ENCODE results near the gene VAC14.

DNA sequence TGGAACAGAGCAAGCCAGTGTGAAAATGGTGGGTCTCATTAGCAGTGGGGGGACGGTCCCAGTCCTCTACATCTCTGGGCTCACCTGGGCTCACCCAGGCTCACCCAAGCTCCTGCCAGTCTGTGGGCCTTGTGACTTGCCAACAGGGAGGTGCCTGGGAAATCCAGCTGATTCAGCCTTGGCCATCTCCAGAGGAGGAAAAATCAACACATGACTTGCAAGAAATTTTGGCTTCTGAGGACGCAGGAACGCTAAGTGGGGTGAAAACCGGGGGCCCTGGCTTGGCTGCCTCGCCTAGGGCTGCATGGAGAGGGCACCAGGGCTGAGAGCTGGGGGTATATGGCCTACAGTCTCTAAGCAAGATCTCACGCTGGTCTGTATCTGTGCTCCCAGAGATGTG lies 47.7 kb downstream of the VAC14 start:
- TF ChIP-seq POLR2AphosphoS5 (IDR thresholded peaks at IDR 0.05; ENCODE audit: low read depth, low read length) = no peak
- TF ChIP-seq POLR2A (IDR thresholded peaks at IDR 0.05; ENCODE audit: low read depth, low read length) = no peak
- TF ChIP-seq TAF1 (IDR thresholded peaks at IDR 0.05; ENCODE audit: low read depth, low read length) = no peak
- no peak for TF ChIP-seq SPI1 (IDR thresholded peaks at IDR 0.05; ENCODE audit: low read depth, low read length)
- TF ChIP-seq PAX5 (IDR thresholded peaks at IDR 0.05; ENCODE audit: insufficient read depth, low read length, severe bottlenecking) = no peak

Measured in GM12891 (cell line).